HG02610 (cell line): Measurements from ENCODE around the gene SCAPER.

Source experiments
- ATAC-seq: cut with Tn5 transposase; IDR thresholded peaks from one replicate; pipeline ENCODE4 v1.9.1; 2021; ENCODE audit warnings: mild to moderate bottlenecking, moderate library complexity; ENCODE audit not compliant: unreplicated experiment

The SCAPER gene

DNA sequence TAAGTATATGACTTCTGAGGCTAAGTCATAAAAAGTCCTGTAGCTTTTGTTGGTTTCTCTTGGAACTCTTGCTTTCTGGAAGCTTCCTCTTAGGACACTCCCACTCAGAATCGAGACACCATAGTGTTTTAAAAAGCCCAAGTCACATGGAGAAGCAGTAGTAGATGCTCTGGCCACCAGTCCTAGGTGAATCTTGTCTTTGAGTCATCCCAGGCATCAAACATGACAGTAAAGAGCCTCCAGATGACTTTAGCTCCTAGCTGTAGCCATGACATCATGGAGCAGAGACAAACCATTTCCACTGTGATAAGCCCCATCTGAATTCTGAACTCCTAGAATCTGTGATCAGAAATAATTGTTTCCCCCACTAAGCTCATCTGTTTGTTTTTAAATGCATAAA is 526.4 kb downstream of the SCAPER start:
- ATAC-seq = no peak

DNA sequence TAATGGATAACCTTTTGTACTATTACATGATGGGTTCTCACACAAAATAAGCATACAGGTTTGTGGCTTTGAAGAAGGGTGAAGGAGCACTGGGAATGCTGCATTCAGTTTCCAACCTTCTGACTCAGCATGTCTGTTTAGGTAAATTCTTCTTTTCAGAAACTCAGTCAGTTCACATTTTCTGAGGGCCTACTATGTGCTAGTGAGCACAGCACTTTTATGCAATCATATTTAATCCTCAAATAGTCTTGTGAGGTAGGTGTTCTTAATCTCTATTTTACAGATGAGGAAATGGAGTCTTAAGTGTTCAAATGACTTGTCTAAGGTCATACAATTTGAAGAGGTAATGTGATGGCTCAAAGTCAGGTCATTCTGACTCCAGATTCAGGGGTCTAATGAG is 527.4 kb downstream of the SCAPER start:
- ATAC-seq = no peak

DNA sequence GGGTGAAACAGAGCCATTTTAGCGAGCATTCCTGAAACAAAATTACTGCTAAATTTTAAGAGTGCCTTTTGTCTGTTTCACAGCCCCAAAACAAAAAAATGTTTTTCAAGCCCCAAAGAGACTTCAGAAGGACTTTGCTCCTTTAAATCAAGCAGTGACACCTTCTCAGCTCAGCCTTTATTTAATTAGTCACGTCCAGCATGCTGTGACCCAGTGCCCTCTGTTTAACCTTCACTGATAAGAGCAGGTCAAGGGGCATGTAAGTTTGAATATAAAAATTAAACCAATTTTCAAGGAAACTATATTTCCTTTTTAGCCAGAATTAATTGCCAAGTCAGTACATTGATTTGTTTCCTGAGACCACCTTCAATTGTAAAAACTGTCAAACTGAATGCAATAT is 527.9 kb downstream of the SCAPER start:
- no peak for ATAC-seq

DNA sequence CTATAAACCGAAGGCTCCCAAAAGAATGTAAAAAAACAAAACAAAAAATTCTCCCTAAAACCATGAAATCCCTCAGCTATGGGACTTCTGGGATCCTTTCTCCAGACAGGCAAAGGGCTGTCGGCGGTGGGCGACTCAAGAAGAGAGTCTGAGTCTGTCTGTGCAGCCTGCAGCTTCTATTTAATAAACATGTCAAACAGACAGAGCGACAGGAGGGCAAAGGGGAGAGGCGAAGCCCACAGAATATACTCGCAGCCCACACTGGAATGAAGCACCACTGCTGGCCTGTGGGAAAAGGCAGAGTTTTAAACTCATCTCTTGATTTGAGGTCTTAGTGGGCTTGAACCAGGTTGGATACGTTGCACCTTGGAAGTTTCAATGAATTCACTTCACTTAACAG is 528.3 kb downstream of the SCAPER start:
- no peak for ATAC-seq

DNA sequence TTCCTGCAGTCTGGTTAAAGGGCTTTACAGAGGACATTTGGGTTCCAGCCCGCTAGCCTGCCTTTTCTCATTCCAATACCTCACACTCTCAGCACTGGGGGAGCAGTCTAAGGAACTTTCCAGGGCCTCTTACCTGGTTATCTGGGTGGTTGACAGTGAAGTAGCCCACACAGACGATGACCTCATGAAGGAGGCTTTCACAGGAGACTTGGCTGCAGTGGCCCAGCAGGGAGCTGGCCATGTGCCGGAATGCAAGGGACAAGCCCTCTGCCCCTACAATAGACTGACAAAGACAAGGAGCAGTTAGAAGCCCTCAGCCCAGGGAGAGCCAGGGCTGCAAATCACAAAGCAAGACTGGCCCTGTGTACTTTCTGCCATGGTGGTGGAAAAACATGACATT is 529.1 kb downstream of the SCAPER start:
- no peak for ATAC-seq

DNA sequence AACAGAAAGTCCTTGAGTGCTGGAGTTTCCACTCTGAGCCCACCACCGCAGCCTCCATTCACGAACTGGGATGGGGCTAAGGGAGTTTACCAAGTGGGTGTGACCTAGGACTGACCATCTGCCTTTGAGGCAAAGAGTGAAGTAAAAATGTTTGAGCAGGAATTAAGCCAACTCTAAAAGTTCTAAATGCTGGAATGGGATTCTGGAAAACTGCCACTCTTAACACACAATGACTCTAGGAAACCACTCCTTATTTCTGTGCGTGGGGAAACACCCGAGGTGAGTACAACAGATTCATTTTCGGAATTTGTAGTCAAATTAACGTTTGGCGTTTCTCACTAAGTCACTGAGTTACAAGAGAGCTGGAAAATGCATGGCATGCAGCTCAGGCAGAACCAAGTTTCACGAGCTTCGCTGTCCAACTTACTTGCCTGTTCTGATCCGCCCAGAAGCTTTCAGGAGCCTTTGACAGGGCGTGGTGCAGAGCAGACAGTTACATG is 537.0 kb downstream of the SCAPER start:
- ATAC-seq = no peak

DNA sequence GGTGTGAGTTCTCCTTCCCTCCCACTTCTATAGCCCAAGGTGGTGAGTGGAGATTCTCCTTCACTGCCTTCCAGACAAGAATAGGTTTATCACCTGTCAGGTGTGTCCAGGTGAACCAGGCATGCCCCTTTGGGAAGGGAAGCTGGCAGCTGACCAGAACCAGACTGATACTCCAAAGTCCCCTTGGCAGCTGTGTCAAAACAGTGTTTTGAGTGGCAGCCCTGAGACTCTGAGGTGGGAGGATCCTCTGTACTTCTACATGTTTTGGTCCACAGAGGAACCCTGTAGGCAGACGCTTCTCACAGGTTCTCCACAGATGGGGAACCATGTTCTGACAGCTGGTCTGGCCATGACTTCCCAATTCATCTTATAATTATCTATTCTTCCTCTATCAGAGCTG is 538.4 kb downstream of the SCAPER start:
- no peak for ATAC-seq

DNA sequence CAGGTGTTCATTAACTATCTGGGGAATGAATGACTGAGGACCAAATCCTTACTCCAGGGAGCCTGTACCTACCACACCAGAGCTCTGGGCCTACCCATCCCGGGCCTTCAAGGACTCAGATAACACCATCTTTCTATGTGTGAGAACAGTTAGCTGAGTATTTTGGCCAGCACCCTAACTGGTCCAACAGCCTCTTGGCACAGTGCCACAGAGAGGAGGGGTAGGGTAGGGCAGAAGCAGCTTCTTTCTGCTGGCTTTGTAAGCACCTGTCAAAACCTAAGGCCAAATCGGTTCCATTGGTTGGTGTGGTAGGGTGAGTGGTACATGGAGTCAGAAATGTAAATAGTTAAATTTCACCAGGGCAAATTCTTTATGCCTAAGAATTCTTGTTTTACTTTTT is 541.9 kb downstream of the SCAPER start:
- no peak for ATAC-seq

DNA sequence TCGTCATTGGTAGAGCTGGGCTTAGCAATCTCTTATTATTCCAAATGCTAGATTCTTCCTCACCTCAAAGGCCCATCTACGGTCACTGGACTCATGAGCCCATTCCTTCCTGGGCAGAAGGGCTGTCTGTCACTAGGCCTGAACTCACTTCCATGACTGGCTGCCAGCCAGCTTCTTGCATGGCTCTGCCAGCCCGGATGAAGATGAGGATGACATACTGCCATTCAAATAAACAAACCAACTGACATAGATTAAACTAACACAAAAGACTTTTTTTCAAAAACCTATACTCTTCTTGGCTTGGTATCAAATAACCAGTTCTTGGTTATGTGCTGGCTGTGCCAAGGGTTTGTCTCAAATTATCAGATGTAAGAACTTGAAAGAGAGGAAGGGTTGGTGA is 544.7 kb downstream of the SCAPER start:
- no peak for ATAC-seq

DNA sequence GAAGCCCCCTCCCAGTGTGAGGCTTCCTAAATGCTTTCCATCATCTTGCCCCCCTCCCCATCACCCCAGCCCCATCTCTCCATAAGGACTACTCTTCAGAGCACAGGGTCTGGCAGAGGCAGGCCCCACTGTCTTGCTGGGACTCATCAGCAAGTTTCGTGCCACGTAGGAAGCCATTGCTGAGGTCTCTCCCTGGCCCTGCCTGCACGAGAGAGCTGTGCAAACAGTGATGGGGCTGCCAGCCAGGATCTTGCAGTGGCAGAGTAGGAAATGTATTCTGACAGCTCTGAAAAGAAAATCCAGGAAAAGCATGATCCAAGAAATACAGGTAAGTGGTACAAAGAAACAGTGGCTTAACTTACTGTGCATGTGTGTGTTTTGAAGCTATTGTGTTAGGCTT is 546.0 kb downstream of the SCAPER start:
- ATAC-seq = no peak

DNA sequence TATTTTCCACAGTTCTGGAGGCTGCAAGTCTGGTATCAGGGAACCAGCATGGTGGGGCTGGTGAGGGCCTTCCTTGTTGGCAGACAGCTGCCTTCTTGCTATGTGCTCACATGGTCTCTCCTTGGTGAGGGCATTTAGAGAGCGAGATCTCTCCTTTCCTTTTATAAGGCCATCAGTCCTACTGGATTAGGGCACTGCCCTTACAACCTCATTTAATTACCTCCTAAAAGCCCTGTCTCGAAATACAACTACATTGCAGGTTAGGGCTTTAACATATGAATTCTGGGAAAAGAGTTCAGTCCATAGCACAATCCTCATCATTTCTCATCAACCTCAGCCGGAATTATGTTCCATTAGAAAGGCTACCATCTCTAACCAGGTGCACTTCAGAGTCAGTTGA is 546.7 kb downstream of the SCAPER start:
- no peak for ATAC-seq

DNA sequence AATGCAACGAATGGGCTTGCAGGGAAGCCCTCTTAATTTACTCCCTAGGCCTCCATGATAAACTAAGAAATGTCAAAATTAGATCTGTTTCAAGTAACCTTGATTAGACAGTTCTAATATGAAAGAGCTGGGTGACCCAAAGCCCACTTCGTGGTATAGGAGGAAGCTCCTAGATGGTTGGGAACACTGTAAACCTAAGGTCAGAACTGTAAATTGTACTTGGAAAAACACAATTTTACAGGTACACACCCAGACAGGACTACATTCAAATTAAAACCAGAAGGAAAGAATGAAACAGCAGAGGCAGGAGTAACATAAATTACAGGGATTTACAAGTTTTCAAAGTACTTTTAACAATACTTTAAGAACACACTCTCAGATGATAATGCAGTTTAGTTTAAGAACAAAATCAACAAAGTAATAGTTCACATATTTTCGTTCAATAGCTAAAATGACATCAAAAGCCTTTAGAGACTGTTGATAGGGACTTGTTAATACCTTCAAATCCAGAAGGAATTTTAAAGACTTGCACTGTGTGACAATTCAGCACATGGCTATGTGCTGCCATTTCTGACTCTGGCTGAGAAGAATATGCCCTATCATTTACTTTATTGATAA is 550.2 kb downstream of the SCAPER start:
- no peak for ATAC-seq

DNA sequence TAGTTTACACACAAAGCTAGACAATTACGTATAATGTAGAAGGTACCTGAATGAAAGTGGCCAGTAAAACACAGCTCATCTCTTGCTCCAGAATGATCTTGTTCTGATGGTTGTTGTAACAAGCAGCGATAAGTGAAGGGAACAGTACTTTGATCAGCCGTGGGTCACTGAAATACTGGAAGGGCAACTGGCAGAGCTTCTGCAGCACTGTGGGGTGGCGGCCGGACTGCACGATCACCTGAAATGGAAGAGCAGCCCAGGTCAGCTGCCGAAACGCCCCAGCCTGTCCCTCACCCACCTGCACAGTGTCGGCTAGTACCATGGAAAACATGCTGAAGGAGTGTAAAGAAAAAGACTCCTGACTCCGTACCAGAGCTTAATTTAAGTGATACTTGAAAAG is 551.2 kb downstream of the SCAPER start:
- no peak for ATAC-seq

DNA sequence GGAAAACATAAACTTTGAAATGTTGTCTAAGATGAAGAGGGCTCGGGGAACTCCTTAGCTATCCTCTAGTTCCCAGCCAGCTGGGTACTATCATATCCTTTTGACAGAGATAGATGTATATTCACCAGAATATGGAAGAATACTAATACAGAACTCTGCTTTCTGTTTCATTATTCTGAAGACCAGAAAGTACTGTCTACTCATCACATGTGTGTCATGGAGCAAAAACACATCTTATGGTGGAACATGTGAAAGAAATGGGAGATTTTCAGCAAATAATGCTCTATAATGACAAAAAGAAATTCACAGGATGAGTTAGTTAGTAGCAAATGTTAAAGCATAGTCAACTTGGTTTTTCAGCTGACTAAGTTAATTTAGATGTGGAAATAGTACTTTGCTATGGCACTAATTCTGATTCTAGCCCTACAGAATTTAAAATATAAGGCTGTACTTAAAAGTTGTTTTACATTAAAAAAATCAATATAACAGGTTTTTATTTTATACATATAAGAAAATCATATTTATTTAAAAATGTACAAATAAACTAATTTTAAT is 552.0 kb downstream of the SCAPER start:
- no peak for ATAC-seq

DNA sequence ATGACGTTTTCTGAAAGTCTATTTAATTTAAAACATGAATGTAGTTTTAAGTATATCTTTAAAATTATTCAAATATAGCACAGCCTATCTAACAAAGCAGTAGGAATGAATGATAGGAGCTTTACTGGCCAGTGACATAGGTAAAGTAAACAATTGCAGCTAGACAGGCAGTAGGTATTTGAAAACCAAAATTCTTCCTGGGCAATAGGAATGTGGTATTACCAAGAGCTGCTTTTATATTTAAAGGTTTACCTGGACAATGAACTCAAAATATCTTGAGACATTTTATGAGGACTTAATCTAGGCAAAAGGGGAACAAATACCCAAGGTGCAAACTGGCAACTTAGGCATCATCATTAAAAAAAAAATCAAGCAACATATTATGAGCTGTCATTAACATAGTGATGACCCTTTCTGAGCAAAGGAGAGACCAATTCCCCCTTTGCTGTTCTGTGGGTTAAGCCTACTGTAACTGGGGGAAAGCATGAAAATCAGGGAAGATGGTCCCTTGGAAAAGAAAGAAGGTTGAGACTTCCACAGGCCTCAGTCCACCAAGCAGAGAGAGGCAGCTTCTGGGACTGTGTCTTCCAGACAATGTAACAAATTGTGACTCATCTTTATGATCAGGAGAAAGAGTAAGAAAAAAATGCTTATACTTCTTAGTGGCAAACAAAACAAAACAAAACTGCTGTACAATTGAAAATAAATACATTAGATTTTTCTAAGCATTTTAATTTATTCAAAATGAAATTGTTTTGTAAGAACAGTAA is 555.7 kb downstream of the SCAPER start:
- ATAC-seq = no peak

DNA sequence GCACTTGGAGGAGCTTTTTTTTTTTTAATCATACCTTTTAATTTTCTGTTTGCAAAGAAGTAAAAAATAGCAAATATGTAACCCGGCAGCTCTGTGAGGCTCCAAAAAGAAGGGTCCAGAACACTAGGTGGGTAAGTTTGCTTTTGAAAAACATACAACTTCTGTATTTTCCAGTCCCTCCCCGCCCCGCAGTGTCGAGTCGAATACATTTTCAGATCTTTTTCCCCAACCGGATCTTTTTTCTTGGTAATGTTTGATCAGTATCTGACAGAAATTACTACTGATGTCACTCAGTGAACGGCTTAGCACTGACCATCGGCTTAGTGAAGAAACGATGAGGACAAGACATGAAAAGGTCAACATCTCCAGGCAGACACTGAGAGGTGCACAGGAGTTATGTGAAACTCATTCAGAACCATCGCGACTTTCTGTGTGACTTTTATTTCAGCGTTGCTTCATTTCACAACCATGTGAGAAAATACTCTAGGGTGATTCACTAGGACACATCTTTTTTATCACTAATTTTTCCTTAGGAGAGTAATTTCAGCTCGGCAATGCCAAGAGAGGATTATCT is 557.6 kb downstream of the SCAPER start:
- ATAC-seq = no peak

DNA sequence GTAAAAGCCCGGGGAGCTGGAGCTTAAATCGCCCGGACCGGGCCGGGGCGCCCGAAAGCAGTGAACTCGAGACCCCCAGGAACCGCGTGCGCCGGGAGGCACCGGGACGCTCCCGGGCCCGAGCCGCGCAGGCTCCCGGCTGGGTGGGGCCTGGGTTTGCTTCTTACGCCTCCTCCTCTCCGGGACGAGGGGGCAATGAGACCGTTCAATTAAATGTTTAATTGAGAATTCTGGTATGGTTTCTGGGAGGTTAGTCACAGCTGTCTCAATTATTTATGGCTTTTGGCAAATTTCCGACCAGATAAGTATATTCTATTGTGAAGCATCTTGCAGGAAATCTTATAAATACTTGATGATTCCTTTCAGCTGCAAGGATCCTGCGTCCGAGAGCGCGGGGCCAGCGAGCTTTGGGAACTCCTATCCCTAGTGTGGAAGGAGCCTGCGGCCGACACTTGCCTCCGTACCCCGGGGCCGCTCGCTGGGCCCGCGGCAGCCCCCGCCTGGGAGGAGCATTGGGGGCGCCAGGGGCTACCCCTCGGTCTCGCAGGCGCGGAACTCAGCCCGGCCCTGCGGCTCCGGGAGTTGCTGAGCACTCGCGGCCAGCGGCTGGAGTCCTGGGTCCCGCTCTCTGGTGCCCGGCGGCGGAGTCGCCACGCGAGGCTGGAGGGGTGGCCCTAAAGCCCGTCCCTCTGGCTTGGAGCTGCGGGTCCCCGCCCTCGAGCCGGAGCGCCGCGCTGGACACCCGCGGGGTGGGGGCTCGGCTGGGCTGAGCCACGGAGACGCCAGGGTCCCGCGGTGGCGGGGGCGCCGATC is 558.3 kb downstream of the SCAPER start:
- peak; percentile 17 for ATAC-seq

DNA sequence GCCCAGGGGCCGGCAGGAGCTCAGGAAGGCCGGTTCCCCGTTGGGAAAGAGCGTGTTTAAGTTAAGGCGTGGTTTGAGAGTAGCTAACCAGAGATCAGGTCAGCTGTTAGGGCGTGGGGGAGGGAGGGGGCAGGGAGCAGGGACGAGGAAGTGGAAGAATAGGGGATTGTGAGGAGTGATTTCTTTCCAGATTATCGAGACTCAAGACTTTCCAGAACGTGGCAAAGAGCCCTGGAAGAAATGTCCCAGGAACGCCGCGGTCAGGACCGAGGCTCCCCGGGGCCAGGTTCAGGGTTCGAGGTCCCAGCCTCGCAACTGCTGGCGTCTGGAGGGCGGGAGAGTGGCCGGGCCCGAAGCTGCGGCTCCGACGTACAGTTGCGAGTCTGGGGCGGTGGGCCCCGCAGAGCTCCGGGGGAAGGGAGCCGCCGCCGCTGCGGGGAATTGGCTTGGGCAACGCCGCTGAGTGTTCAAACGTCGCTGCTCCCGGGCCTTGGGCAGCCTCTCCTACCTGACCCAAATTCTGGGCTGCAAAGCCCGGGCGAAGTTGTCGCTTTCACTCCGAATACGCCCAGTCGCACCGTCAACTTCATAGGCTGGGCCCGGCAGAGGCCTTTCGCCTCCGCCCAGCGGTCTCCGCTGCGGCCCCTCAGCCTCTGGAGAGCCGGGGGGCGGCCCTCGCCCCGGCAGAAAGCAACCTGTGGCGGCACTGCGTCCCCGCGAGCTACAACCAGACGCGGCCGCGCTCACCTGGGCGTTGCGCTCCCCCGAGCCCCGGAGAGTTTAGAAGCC is 559.1 kb downstream of the SCAPER start:
- ATAC-seq = peak; percentile 43

DNA sequence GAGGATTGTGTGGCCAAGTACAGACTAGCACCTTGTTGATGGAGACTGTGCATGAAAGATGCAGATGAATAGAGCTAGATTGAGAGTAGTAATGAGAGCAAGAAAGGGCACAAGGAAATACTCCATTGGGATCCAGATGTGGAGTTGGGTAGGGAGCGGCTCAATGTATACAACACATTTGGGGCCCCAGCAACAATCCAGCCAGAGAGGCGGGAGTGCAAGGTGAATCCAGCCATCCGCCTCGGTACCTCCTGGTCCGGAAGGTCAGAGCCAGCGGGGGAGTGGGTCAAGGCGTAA is 559.6 kb downstream of the SCAPER start:
- no peak for ATAC-seq

DNA sequence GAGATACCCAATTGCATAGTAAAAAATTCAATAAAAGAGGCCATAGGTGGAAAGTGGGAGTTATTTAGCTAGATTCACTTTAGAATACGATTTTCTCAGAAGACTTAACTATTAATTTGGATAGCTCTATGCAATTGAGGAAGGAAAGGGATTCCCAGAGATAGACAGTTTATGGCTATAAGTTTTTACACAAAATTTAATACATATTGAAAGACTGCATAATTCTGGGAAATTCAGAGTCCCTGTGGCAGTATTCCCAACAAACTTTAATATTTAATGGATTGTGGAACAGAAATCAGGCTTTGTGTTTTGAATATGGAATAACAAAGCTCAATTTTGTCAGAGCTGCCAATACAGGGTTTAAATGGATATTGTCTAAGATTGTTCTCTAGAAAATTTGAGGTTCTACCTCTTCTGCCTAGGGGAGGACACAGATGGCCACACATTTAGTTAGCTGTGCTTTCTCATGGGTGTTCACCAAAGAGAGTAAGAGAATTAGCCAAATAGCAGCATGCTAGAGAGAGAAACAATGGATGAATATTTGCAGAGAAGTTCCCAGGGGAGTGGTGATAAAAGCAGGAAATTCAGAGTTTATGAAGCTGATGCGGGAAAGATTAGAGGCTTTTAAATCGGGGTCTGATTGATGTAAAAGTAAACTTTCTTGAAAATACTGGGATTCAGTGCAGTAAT is 560.1 kb downstream of the SCAPER start:
- ATAC-seq = no peak
